Stimulated activated CD4-positive, alpha-beta T cell treated with anti-CD3 and anti-CD28 coated beads, Interleukin-2, amount 100 ng/mL, for 48 hours (primary cell): Measurements from ENCODE around the gene POLA2.
"Not testable (repeated sequence)": the region's sequence is repeated elsewhere in the genome, so short reads cannot be mapped to it uniquely, and the experiment has no call there.

ENCODE experiments used
- DNase-seq, 2 donors: peaks; one replicate each; pipeline ENCODE4 v3.0.0-alpha.2; 2020

The POLA2 gene, protein sequence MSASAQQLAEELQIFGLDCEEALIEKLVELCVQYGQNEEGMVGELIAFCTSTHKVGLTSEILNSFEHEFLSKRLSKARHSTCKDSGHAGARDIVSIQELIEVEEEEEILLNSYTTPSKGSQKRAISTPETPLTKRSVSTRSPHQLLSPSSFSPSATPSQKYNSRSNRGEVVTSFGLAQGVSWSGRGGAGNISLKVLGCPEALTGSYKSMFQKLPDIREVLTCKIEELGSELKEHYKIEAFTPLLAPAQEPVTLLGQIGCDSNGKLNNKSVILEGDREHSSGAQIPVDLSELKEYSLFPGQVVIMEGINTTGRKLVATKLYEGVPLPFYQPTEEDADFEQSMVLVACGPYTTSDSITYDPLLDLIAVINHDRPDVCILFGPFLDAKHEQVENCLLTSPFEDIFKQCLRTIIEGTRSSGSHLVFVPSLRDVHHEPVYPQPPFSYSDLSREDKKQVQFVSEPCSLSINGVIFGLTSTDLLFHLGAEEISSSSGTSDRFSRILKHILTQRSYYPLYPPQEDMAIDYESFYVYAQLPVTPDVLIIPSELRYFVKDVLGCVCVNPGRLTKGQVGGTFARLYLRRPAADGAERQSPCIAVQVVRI

GRCh38 chr11:65261591-65262380 is at the start of gene POLA2:
Gene POLA2 (plus strand): TSS chr11:65261962. CDS start chr11:65262293, 331 bp downstream.
- DNase-seq, result peak; percentile 95 to 96

DNA sequence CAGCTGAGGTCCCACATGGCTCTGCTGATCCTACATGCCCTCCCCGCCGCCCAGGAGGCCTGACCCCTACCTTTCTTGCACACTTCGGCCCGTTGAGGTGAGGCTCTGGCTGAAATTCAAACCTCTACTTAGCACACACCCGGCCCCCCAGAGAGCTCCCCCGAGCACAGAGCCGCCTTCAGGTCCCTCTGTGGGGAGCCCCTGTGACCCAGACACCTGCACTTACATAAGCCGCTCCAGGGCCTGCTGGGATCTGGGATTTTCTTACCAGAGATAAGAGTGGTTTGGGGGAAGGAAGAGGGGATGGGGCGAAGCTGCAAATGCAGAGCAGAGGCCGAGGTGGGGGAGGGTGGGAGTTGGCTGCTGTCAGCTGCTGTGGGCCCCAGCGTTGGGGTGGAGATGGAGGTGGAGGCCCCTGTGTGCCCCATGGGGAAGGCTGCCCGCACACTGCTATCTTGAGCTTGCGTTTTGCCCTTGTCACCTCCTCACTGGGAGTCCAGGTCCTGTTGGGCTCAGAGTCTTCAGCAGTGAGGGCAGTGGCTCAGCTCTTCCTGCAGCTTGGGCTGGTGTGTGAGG is 49.4 kb upstream of the POLA2 start:
- no peak for DNase-seq

DNA sequence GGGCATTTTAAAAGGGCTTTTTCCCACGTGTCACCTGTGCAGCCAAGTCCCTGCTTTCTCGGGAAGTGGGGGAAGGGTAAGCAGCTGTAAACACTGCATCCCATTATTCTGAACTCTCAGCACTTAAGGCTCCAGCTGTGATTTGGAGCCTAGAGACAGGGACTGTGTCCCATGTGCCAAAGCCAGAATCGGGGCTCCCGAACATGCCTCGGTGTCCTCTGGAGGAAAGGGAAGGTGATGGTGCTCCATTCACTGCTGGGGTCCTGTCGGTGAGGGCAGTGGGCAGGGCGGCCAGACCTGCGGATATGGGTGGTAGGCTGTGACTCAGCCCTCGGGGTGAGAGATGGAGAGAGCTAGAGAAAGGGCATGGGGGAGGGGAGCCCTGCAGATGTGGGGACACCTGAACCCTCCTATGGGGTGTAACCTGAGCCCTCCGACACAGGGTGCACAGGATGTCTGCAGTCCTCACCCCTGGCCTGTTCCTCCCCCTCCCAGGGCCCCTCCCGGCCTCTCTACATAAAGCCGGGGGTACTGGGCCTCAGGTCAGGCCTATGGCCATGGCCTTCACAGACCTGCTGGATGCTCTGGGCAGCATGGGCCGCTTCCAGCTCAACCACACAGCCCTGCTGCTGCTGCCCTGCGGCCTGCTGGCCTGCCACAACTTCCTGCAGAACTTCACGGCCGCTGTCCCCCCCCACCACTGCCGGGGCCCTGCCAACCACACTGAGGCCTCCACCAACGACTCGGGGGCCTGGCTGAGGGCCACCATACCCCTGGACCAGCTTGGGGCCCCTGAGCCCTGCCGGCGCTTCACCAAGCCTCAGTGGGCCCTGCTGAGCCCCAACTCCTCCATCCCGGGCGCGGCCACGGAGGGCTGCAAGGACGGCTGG is 48.2 kb upstream of the POLA2 start:
- DNase-seq, result no peak

- DNase-seq, result no peak
Observed at GRCh38 chr11:65214212-65214845, 47.4 kb upstream of the POLA2 start.

DNA sequence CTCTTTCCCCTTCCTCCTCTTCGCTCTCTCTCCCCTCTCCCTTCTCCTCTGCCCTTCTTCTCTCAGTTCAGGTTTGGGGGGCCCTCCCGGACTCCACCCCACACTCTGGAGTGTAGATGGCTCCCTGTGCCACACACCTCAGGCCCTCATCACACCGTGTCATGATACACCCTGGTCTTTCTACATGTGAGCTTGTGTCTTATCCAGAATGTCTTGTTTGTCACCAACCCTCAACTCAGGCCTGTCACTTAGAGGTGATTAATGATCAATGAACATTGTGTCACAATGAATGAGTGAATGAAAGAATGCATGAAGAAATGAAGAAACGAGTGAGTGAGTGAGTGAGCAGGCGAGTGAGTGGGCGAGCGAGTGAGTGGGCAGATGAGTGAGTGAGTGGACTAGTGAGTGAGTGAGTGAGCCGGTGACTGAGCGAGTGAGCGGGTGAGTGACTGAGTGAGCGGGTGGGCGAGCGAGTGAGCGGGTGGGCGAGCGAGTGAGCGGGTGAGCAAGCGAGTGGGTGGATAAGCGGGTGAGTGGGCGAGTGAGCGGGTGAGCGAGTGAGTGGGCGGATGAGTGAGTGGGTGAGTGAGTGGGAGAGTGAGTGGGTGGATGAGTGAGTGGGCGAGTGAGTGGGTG is 46.2 kb upstream of the POLA2 start:
- DNase-seq, result peak; percentile 19 to 21

DNA sequence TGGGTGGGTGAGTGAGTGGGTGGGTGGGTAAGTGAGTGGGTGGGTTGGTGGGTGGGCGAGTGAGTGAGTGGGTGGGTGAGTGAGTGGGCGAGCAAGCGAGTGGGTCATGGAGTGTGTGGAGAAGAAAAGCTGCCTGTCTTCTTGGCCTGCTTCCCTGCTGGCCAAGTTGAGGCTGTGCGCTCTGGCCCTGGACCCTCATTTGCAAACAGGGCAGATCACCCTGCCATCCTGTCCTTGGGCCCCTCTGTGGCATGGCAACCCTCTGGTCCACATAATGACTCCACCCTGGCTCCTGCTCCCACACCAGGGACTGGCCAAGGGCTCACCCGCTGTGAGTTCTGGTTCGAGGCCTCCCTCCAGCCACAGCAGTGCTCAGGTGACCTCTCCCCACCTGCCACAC is 44.9 kb upstream of the POLA2 start:
- no peak for DNase-seq

DNA sequence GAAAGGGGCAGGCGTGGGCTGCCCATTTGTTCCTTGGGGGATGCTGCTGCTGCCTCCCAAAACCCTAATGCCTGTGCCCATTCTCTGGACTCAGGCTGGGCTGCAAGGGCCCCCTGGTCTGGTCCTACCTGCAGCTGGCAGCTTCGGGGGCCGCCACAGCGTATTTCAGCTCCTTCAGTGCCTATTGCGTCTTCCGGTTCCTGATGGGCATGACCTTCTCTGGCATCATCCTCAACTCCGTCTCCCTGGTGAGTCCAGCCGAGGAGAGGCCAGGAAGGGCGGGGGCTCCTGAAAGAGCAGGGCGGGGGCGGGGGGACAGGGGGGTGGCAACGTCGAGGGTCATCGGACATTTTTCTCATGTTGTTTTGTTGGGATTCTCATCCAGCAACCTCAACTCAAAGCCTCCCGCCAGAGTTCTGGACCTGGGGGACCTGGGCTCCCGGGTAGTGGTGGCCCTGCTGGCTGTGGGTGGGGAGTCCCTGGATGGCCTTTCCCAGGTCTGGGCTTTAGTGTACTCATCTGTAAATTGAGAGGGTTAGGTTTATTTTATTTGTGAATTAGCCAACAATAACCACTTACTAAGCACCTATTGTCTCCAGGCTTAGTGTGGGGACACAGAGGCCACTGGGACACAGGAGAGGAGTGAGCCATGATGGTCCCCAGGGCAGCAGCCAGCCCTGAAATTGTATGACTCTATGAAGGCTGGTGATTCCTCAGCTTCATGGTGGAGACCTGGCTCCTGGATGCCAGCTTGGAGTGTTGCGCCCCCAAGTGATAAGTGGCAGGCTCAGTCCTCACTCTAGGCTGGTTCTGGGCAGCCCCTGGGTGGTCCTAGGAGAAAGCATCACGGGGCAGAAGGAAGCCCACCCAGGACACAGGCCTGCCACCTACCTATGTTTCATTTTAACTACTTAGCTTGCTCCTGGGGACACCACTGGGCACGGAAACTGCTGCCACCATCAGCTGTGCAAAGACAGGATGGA is 44.0 kb upstream of the POLA2 start:
- no peak for DNase-seq

GRCh38 chr11:65218446-65218845 is 43.3 kb upstream of the POLA2 start:
- no peak for DNase-seq

DNA sequence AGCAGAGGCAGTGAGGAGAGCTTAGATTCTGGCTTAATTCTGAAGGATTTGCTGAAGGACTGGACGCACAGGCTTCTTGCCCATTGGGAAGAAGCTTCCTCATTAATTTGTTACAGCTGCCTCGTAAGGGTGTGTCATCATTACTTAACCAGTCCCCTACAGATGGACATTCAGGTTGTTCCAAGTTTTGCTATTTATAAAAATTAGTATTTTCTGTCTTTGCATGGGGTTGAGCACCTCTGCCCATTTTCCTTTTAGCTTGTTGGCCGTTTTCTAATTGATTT is 41.9 kb upstream of the POLA2 start:
- DNase-seq, result no peak

GRCh38 chr11:65221026-65221425 is 40.7 kb upstream of the POLA2 start:
- DNase-seq, result no peak

DNA sequence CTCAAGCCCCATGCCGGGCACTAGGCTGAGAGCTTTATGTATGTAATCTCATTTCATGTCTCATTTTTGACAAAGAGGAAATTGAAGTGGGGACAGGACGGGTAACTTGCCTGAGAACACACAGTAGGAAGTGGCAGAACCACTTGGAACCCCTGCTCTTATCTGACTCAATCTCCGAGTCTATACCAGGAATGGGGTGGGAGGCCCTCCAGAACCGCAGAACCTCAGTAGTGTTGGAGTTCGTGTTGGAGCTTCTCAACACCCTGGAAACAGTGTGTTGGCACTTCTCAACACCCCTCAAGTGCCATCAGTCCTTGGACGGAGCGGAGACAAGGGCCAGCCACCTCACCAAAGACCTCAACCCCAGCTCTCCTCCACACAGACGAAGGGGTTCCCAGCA is 38.8 kb upstream of the POLA2 start:
- no peak for DNase-seq

DNA sequence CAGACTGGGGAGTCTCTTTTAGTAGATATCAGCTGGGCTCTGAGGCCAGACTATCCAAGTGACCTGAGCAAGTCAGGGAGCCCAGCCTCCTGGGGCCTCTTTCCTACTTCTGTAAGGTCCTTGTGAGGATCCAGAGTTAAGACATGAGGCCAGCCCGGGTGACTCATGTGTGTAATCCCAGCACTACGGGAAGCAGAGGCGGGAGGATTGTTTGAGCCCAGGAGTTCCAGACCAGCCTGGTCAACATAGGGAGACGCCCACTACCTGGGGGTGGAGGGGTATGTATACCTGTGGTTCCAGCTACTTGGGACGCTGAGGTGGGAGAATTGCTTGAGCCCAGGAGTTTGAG is 36.9 kb upstream of the POLA2 start:
- no peak for DNase-seq

DNA sequence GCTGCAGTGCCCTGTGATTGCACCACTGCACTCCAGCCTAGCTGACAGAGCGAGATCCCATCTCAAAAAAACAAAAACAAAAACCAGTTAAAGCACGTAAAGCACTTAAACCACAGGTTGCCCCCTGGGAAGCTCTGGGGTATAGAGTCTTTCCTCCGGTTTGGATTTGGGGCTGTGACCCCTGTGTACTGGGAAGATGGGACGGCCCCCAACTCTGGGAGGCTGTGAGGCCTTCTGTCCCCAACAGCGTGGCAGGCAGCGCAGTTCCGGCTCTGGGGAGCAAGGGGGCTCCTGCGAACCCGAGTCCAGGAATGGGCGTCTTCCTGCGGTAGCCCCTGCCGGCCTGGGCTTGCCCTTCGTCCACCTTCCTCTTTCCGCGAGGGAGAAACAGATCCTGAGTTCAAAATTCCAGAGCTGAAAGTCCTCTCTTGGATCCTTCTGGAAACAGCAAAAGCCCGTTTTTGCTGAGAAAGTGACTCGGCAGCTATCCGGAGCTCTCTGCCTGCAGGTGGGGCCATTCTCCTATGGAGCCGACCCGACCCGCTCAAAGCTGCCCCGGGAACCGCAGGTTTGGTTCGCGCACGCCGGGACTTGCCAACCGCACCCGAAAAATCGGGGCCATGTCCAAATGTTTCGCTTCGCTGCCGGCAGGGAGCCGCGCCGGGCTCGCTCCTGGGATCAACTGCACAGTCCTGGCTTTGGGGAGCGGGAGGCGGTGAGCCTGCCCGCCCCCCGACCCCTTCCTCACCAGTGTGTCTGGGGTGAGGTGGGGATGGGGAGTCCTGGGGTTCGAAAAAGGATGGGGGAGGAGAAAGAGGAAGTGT is 36.3 kb upstream of the POLA2 start:
- peak; percentile 40 to 53 for DNase-seq

- DNase-seq, result no peak
Observed at GRCh38 chr11:65226103-65226442, 35.7 kb upstream of the POLA2 start.

- DNase-seq, result no peak
Observed at GRCh38 chr11:65227879-65228278, 33.9 kb upstream of the POLA2 start.

DNA sequence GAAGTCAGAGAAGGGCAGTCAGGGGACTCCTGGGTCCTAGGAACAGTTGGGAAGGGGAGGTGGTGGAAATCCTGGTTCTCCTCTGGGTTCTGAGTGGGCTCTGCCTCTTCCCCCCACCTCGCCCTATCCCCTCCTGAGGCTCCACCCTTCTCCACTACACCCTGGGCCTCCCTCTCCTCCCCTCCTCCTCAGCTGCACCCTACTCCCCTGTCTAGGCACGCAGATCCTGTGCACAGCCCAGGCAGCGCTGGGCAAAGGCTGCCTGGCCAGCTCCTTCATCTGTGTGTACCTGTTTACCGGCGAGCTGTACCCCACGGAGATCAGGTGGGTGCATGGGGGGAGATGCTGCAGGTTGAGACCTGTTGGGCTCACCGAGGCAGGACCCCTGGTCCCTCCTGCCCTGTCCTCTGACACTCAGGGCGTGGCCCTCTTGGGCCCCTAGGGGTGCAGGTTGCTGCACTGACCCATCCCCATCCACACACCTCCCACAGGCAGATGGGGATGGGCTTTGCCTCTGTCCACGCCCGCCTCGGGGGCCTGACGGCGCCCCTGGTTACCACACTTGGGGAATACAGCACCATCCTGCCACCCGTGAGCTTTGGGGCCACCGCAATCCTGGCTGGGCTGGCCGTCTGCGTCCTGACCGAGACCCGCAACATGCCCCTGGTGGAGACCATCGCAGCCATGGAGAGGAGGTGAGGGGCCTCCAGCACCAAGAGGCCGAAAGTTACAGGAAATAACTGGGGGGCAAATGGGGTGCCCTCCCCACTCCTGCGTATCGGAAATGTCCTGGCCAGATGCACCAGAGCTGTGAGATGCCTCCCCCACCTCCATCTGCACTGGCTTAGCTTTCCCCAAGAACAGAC is 25.3 kb upstream of the POLA2 start:
- no peak for DNase-seq

GRCh38 chr11:65238302-65238701 is 23.5 kb upstream of the POLA2 start:
- DNase-seq, result not testable (repeated sequence)

DNA sequence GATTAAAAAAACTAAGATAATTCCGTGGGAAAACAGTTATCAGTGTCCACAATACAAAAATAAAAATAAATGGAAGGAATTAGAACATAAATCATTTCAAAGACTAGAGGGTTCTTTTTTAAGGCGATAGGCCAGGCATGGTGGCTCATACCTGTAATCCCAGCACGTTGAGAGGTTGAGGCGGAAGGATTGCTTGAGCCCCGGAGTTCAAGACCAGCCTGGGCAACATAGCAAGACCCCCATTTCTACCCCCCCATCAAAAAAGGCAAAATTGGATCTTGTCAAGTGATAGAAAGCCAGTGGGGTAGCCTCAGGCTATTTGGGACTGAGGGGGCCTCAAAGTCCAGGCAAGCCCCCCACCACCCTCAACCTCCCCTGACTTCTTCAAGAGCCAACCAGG is 20.6 kb upstream of the POLA2 start:
- no peak for DNase-seq

DNA sequence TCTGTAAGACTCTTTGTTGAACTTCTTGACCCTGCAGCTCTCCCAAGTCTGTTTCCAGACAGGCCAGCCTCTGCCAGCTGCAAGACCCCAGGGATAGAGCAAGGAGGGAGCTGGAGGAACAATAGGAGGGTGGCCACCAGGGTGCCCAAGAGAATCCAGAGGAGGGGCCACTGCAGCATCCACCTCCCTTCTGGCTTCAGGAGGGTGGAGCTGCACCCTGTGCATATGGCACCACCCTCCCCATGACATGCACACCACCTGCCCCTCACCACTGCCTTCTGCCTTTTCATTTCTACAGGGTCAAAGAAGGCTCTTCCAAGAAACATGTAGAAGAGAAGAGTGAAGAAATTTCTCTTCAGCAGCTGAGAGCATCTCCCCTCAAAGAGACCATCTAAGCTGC is 20.1 kb upstream of the POLA2 start:
- no peak for DNase-seq
